Activated naive CD4-positive, alpha-beta T cell treated with Interleukin-2 at 50 U/mL for 16 hours (primary cell): ENCODE data around the gene LGALS1.
"Not testable (repeated sequence)": the region's sequence is repeated elsewhere in the genome, so short reads cannot be mapped to it uniquely, and the experiment has no call there.

Source experiments
- DNase-seq: peaks from one replicate; pipeline ENCODE4 v3.0.0-alpha.2; 2020

The LGALS1 gene

DNA sequence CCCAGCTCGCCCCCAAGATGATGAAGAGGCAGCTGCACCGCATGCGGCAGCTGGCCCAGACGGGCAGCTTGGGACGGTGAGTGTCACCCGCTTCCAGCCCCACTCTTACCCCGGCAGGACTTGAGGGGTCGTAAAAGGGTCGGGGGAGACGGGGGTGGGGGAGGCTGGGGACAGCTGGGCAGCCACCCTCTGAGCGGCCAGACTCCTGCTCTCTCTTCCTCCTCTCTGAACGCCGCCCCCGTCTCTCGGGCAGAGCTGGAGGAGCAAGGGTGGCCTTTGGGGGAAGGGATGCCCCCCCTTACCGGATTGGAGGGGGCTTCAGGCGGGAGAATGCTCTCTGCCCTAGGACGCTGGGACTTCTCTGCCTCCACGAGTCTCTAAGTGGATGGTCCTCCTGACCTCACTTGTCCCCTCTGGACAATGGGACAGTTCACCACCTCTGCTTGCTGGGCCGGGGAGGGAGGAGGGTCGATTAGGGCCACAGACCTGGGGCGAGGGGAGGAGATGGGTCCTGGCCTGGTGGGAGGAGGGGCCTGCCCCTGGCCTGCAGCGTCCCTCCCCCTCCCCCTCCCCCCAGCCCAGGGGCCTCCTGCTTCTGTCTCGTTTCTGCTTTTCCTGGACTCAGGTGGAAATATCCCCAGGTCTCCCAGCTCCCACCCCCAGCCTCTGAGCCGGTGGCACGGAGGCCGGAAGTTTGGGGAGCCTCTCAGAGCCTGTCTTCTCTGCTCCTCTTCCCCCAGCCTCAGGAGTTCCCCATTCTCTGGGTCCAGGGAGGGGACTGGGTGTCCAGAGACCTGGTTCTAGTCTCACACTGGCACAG, 35.5 kb upstream of the LGALS1 start:
- DNase-seq = no peak

DNA sequence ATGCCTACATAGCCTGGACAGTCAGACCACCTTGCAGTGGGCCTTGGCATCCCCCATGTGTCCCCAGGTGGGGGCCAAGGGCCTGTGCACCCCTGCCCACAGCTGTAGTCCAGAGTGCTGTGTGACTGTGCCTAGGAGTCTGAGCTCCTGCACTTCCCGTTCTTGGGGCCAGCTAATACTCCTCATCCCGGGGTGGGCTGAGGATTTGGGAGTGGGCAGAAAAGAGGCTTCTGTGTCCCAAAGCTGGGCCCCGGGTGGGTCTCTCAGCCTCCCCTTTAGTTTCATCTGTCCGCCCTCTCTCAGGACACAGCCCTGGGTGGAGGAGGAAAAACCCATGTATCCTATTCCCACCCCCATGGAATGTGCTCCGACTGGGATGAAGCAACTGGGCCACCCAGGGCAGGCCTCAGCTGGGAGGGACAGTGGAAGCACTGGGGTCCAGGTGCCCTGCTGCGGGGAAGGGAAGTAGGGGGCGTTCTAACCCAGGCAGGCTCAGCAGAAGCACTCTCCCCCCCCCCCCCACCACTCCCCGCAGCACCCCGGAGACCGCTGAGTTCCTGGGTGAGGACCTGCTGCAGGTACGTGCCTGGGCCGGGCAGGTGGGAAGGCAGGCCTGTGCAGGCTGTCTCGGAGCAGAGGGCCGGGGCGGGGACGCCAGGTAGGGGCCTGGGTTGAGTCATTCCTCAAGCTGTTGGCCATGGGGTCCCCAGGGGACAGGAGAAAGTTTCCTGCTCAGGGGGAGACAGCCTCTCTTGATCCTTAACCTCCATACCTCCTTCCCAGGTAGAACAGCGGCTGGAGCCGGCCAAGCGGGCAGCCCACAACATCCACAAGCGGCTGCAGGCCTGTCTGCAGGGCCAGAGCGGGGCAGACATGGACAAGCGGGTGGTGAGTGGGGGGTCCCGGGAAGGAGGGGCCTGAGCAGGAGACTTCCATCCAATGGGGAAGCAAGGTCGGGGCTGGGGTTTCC, 34.6 kb upstream of the LGALS1 start:
- no peak for DNase-seq

DNA sequence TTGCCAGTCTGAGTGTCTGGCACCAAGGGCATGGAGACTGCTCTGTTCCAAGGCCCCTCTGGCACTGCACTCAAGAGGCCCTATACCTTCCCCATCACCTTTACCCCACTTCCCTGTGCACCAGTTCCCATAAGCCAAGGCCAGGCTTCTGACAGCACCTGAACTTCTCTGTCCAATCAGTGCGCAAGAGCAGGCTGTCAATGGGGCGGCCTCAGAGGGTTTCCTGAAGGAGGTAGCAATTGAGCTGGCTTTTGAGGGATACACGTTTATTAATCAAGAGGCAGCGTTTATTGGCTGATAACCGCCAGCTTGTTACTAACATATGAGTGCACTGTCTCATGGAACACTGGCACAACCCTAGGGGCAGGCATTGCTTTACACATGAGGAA, 33.9 kb upstream of the LGALS1 start:
- DNase-seq = no peak

DNA sequence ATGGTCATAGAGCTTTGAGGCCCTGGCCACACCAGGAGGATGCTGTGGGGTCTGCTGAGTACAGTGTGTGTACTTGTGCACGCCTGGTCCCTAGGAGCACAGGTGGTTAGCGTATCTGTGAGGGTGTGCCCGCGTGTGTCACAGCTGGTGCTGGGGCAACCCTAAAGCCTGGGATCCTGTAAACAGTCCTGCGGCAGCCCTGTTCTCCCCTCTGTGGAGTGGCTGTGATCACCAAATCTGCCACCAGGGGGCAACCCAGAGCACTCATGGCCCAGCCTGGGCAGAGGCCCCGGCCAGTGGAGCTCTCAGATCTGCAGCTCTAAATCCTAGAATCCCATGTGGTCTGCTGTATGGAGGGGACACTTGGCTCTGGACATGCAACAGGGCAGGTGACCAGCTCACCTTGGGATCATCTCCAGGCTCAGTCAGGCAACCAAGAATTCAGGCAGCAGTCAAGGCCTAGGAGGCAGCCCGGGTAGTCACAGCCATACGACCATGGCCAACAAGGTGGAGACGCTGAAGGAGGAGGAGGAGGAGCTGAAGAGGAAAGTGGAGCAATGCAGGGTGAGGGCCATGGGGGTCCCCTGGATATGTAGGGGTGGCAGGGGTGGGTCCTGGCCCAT, 32.1 kb upstream of the LGALS1 start:
- DNase-seq = peak; percentile 88

DNA sequence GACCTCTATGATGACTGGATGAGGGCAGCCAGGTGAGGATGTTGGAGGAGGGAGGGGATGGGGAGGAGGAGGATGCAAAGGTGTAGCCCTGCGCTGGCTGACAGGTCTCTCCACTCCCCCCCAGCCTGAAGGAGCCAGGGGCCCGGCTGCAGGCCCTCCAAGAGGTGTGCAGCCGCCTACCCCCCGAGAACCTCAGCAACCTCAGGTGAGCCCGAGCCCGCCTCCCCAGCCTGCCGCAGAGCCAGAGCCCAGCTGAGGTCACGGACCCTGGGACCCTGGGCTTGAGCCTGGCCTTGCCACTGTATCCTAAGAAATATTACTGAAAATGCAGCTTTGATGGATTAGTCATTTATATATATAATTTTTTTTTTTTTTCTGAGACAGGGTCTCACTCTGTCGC, 28.1 kb upstream of the LGALS1 start:
- no peak for DNase-seq

DNA sequence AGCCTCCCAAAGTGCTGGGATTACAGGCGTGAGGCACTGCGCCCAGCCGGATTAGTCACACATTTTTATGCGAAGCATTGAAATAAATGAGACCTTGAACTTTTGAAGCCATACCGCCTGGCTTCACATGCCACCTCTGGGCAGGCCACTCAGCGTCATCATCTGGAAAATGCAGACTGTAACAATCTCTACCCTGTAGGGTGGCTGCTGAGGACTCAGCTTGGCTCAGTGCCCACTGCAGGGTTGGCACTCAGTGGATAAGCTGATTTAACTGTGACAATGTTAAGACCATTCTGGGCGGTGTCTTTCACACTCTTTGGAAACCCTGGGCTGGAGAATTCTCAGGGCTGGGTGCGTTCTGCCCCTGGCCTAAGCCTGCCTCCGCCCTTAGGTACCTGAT, 27.5 kb upstream of the LGALS1 start:
- DNase-seq = no peak

DNA sequence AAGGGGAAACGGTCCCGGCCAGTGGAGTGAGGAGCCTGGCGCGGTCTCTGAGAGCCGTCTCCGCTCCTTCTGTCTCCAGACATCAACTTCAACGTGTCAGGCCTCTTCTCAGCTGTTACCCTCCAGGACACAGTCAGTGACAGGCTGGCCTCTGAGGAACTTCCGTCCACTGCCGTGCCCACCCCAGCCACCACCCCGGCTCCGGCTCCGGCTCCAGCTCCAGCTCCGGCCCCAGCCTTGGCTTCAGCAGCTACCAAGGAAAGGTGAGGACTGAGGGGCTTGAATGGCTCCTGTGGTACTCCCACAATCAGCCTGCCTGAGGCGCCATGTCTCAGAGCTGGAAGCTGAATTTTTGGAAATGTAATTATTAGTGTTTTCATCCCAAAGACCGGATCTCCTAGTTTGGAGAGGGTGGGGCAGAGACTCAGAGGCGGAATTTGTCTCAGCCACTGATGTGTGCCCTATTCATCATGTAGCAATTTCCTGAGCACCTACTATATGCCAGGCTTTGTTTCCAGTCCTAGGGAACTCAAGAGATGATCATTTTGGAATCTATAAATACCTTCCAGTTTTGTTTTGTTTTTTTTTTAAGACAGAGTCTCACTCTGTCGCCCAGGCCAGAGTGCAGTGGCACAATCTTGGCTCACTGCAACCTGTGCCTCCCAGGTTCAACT, 24.8 kb upstream of the LGALS1 start:
- DNase-seq = no peak

DNA sequence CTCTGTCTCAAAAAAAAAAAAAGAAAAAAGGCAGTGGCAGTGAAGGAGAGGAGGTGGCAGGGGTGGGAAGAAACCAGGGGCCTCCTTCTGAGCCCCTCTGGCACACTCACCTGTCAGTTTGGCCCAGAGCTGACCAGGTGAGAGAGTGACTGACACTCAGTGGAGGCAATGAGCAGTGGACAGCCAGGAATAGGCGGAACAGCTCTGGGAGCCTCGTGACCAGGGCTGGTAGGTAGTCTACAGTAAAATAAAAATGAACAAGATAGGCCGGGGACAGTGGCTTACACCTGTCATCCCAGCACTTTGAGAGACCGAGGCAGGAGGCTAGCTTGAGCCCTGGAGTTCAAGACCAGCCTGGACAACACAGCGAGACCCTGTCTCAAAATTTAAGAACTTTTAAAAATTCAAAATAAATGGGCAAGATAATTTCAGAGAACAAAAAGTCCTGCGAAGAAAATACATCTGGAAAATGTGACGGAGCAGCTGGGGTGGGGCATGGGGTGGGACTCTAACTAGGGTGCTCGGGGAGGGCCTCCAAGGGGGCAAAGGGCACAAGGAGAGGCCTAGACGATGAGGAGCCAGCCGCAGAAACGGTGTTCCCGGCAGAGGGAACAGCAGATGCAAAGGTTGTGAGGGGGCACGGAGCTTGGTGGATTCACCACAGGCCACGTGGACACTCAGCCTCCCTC, 20.7 kb upstream of the LGALS1 start:
- DNase-seq = no peak

DNA sequence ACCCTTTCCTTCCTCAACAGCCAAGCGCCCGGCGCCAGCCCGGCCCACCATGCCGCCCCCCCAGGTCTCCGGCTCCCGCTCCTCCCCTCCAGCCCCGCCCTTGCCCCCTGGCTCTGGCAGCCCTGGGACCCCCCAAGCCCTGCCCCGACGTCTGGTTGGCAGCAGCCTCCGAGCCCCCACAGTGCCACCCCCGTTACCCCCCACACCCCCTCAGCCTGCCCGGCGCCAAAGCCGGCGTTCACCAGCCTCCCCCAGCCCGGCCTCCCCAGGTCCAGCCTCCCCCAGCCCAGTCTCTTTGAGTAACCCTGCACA, 20.2 kb upstream of the LGALS1 start:
- DNase-seq = no peak

DNA sequence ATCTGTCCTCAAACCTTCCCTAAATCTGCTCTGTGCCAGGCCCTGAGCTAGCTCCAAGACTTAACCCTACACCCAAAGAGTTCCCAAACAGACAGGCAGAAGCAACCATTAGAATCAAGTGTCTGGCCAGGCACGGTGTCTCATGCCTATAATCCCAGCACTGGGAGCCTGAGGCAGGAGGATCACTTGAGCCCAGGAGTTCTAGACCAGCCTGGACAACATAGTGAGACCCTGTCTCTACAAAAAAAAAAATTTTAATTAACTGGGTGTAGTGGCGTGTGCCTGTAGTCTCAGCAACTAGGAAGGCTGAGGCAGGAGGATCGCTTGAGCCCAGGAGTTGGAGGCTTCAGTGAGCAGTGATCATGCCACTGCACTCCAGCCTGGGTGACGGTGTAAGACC, 18.9 kb upstream of the LGALS1 start:
- not testable (repeated sequence) for DNase-seq

DNA sequence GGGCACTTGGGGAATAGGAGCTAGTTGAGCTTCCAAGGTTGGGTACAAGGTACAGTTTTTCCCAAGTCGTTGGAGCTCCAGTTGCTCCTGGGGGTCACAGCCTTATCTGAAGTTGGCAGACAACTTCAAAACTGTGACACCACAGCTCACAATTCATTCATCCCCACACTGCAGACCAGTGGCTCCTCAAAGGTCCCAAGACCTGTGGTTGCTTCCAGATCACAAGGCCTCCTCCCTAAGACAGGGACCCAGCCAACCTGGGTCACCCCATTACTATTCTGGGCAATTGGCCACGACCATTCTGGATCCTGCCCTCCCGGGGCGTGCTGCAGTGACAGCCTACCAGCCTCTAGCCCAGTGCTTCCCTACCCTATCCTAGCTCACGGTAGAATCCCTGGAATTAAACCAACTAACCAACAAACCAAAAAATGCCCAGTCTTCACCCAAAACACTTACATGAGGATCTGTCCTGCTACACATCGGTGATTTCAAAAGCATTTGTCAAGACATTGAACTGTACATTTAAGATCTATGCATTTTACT, 17.8 kb upstream of the LGALS1 start:
- no peak for DNase-seq

DNA sequence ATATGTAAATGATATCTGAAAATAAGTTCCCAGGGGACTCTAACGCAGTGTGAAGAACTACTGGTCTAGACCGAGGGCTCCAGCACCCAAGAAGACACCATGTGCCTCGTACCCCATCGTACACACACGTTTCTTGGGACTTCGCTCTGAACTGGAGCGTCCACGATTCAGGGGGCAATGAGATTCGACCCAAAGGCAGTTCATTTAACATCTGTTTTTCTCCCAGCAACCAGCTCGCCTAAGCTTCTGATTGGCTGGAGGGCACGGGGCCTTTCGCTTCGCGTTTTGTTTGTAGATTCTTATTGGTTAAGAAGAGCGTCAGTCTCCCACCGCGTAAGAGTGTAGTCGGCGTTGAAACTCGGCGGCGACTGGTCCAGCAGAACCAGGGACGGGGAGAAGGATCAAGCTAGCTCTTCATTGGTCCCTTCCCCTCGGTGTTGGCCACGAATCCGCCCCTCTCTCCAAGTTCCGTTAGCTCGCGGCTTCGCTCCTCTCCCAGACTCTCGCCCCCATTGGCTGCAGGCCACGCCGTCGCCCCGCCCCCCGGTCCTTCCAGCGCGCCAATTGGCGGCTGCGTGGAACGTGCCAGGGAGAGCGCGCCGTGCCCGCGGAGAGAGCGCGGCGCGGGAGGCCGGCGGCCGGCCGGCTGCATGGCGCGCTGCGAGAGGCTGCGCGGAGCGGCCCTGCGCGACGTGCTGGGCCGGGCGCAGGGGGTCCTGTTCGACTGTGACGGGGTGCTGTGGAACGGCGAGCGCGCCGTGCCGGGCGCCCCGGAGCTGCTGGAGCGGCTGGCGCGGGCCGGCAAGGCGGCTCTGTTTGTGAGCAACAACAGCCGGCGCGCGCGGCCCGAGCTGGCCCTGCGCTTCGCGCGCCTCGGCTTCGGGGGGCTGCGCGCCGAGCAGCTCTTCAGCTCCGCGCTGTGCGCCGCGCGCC, 17.0 kb upstream of the LGALS1 start, which contains the start of gene PDXP:
TSS of gene PDXP (plus strand) at position 591 of the 933 bp plus-strand sequence. CDS start at position 651, 60 bp downstream.
- peak; percentile 99 for DNase-seq

DNA sequence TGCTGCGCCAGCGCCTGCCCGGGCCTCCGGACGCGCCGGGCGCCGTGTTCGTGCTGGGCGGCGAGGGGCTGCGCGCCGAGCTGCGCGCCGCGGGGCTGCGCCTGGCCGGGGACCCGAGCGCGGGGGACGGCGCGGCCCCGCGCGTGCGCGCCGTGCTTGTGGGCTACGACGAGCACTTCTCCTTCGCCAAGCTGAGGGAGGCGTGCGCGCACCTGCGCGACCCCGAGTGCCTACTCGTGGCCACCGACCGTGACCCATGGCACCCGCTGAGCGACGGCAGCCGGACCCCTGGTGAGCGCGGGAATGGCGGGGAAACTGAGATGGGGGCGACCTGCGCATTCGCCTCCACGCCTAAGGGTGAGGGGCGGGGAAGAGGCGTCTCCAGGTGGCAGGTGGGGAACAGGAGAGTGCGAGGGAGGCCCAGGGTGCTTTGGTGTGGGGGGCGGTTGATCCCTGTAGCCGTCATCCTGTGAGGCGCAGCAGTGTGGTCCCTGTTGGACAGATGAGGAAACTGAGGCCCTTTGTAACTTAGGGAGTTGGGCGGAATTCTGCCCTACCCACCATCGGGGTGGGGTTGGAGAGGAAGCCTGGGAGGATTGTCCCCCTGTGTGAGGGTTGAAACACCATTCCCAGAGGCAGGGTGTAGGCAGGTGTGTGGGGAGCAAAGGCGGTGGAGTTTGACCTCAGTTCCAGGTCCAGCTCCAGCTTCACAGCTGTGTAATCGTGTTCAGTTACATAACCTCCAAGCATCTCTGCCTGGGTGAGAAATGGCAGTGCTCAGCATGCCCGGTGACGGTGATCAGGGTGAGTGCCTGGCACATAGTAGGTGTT, 16.2 kb upstream of the LGALS1 start:
- DNase-seq = peak; percentile 34

DNA sequence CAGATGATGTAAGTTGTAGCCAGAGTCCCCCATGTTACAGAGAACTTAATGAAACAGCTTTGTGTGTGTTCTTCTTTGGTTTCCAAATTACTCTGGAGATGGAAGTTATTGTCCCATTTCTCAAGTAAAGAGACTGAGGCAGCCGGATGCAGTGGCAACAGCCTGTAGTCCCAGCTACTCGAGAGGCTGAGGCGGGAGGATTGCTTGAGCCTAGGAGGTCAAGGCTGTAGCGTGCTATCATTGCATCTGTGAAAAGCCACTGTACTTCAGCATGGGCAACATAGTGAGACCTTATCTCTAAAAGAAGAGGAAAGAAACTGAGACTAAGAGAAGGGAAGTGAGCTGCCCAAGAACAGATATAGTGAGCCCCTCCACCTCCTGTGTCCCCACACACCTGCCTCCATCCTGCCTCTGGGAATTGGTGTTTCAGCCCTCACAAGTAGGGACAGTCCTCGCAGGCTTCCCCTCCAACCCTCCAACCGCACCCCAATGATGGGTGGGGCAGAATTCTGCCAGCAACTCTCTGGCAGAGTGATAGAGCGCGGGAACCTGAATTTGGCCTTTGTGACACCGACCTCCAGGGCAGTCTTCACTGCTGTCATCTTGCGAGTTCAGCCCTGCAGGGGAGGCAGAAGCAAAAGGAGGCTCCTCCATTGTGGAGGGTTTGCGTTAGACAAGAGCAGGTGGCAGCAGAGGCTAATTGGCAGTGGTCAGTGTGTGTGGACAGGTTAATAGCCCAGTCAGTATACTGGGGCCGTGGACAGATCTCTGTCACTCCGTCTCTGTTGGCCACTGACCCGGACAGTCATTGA, 15.3 kb upstream of the LGALS1 start:
- DNase-seq = no peak

DNA sequence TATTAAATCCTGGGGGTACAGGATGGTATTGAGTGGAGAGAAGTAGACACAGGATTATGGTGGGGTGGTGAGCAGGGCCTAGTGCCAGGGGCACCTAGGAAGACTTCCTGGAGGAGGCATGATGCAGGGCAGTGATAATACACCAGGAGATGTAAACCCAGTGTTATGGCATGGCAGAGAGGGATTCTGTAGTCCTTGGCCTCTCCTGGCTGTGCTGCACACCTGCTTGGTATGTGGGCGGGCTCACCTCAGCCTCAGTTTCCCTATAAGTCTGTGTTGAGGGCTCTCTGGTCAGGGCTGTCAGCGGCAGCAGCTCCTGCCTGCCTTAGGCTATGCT, 14.8 kb upstream of the LGALS1 start:
- DNase-seq = no peak

DNA sequence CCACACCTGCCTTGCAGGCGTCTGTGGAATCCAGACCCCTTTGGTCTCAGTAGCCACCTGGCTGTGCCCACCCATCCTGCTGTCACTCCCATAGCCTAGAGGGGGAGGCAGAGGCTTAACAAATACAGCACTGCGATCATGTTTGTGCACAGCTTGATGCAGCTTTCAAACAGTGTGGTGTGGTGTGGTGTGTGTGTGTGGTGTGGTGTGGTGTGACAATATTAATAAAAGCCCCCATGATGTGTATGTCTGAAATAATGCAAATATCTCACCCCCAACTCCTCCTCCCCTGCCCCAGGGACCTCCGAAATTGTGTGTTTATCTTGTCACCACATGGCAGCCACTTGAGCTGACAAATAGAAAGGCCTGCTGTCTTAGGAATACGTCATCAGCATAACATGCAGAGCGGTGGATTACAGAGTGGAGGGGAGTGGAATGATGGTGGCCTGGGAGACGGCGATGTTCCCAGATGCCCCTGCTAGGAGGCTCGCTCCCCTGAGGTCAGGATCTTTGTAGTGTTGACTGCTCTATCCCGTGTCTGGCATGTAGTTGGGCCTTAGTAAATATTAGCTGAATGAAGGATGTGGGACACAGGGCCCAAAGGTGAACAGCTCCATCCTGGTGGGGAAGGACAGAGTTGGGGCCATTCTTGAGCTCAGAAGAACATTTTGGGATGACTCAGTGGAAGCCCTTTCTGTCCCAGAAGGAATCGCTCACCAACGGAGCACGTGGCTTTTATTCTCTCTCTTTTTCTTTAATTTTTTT, 14.1 kb upstream of the LGALS1 start:
- DNase-seq = no peak

DNA sequence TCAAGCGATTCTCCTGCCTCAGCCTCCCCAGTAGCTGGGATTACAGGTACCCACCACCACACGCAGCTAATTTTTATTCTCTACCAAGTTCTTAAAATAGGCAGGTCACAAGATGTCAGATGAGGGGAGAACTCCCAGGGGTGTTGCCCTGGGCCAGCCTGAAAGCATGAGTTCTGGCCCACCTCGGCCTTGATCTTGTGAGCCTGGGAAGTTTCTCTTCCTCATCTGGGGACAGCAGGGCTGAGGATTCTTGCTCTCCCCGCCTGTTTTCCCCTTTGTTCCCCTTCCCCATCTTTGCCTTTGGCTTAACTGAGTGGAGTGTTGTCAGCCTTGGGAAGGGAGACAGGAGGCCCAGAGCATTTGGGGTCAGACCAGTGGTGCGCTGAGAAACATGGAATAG, 13.4 kb upstream of the LGALS1 start:
- no peak for DNase-seq

DNA sequence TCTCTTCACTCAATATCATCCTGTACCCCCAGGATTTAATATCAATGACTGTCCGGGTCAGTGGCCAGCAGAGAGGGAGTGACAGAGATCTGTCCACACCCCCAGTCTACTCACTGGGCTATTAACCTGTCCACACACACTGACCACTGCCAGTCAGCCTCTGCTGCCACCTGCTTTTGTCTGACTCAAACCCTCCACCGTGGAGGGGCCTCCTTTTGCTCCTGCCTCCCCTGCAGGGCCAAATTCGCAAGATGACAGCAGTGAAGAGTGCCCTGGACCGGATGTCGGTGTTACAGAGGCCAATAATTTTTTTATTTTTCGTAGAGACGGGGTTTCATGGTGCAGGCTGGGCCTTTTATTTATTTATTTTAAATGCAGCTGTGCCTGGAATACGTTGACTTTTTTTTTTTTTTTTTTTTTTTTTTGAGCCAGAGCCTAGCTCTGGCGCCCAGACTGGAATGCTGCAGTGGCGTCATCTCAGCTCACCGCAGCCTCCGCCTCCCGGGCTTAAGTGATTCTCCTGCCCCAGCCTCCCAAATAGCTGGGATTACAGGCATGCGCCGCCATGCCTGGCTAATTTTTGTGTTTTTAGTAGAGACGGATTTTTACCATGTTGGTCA, 11.8 kb upstream of the LGALS1 start:
- no peak for DNase-seq
